Measurements from ENCODE around the gene C2CD2.
A peak's percentile ranks its signal among the peaks of the same experiment; 100 is the strongest.

The C2CD2 gene

GRCh38 chr21:41929248-41929647 is 24.6 kb downstream of the C2CD2 start:
- peak; percentile 59 for DNase-seq

GRCh38 chr21:41928621-41929220 is 25.1 kb downstream of the C2CD2 start:
- peak; percentile 72 for DNase-seq

- DNase-seq: peak; percentile 53
Measured at GRCh38 chr21:41927727-41928409, 25.9 kb downstream of the C2CD2 start.

- no peak for DNase-seq
Measured at GRCh38 chr21:41926807-41927171, 27.0 kb downstream of the C2CD2 start.

- DNase-seq: peak; percentile 77
Measured at GRCh38 chr21:41926117-41926806, 27.6 kb downstream of the C2CD2 start.

- DNase-seq: no peak
Measured at GRCh38 chr21:41925767-41926116, 28.1 kb downstream of the C2CD2 start.

- DNase-seq: no peak
Measured at GRCh38 chr21:41924368-41924754, 29.5 kb downstream of the C2CD2 start.

GRCh38 chr21:41923631-41924367 is 30.0 kb downstream of the C2CD2 start:
- DNase-seq: peak; percentile 65

GRCh38 chr21:41923186-41923585 is 30.6 kb downstream of the C2CD2 start:
- DNase-seq: no peak

GRCh38 chr21:41921021-41921420 is 32.8 kb downstream of the C2CD2 start:
- peak; percentile 69 for DNase-seq

GRCh38 chr21:41920476-41920875 is 33.3 kb downstream of the C2CD2 start:
- DNase-seq: no peak

GRCh38 chr21:41919666-41920398 is 34.0 kb downstream of the C2CD2 start:
- no peak for DNase-seq

GRCh38 chr21:41918561-41919358 is 35.1 kb downstream of the C2CD2 start:
- DNase-seq: no peak

- no peak for DNase-seq
Measured at GRCh38 chr21:41917531-41917930, 36.3 kb downstream of the C2CD2 start.

GRCh38 chr21:41916888-41917433 is 36.9 kb downstream of the C2CD2 start:
- no peak for DNase-seq

GRCh38 chr21:41914965-41915364 is 38.9 kb downstream of the C2CD2 start:
- no peak for DNase-seq

- no peak for DNase-seq
Measured at GRCh38 chr21:41914358-41914757, 39.5 kb downstream of the C2CD2 start.

GRCh38 chr21:41913230-41913629 is 40.6 kb downstream of the C2CD2 start:
- DNase-seq: no peak

GRCh38 chr21:41908829-41909228 is 45.0 kb downstream of the C2CD2 start:
- DNase-seq: no peak

GRCh38 chr21:41907496-41908258 is 46.1 kb downstream of the C2CD2 start:
- no peak for DNase-seq

GRCh38 chr21:41906770-41907169 is 47.0 kb downstream of the C2CD2 start:
- DNase-seq: no peak
